HepG2 (cell line): ENCODE measurements around the gene POLDIP3. TPM values are rescaled to one million over a fixed set of nuclear protein-coding genes. Genes with fewer than 3 reads are reported as not detected.

ENCODE experiments used
- ATF1 ChIP-seq: IDR thresholded peaks from 2 replicates; pipeline ENCODE4 v1.6.1; 2016; ENCODE audit warnings: mild to moderate bottlenecking, control low read depth
- FOXO1 ChIP-seq: sonication (generic); formaldehyde crosslinking; IDR thresholded peaks from 2 replicates; pipeline ENCODE4 v1.4.0; 2020; ENCODE audit warnings: missing genetic modification reagents
- HNRNPK ChIP-seq: fragments of 200-400 bp; formaldehyde crosslinking; IDR thresholded peaks from 2 replicates; pipeline ENCODE4 v1.6.1; 2018; ENCODE audit warnings: low read length, low read depth, moderate library complexity, mild to moderate bottlenecking; ENCODE audit not compliant: poor library complexity, severe bottlenecking
- IKZF4 ChIP-seq: sonication (generic); formaldehyde crosslinking; IDR thresholded peaks from 2 replicates; pipeline ENCODE4 v1.5.1; 2020; ENCODE audit warnings: borderline replicate concordance, mild to moderate bottlenecking, low read depth, missing genetic modification reagents; ENCODE audit errors: not compliant biosample characterization
- KAT7 ChIP-seq: IDR thresholded peaks from 2 replicates; pipeline ENCODE4 v1.6.1; 2018; ENCODE audit warnings: borderline replicate concordance, missing compliant biosample characterization
- KDM5B ChIP-seq: sonication (generic); formaldehyde crosslinking; IDR thresholded peaks from 2 replicates; pipeline ENCODE4 v1.4.0; 2020; ENCODE audit warnings: missing genetic modification reagents, mild to moderate bottlenecking, borderline replicate concordance
- MTA3 ChIP-seq: sonication (generic); formaldehyde crosslinking; IDR thresholded peaks from 2 replicates; pipeline ENCODE4 v1.4.0; 2020; ENCODE audit warnings: missing genetic modification reagents
- MZF1 ChIP-seq: sonication (generic); formaldehyde crosslinking; IDR thresholded peaks from 2 replicates; pipeline ENCODE4 v1.8.1; 2023; ENCODE audit warnings: mild to moderate bottlenecking, missing genetic modification reagents, borderline replicate concordance
- NR2F1 ChIP-seq, 2 experiments: fragments of 450-650 bp in 1 of 2; formaldehyde crosslinking in 1 of 2; IDR thresholded peaks; 2 replicates each; pipeline versions ENCODE4 v1.5.0 to v1.6.1; 2016 to 2020; ENCODE audit warnings: mild to moderate bottlenecking in 1 of 2, missing compliant biosample characterization in 1 of 2, missing genetic modification reagents in 1 of 2, moderate library complexity in 1 of 2
- SKI ChIP-seq: fragments of 450-650 bp; IDR thresholded peaks from one replicate; pipeline ENCODE4 v1.6.1; 2018; ENCODE audit warnings: mild to moderate bottlenecking; ENCODE audit not compliant: partially characterized antibody
- SOX5 ChIP-seq: IDR thresholded peaks from 2 replicates; pipeline ENCODE4 v1.6.1; 2016; ENCODE audit warnings: borderline replicate concordance
- YEATS4 ChIP-seq: sonication (generic); formaldehyde crosslinking; IDR thresholded peaks from 2 replicates; pipeline ENCODE4 v1.4.0; 2020; ENCODE audit warnings: missing genetic modification reagents, borderline replicate concordance
- ZNF160 ChIP-seq: sonication (generic); formaldehyde crosslinking; IDR thresholded peaks from 2 replicates; pipeline ENCODE4 v1.8.0; 2022; ENCODE audit warnings: mild to moderate bottlenecking, inconsistent platforms, missing genetic modification reagents
- ZNF17 ChIP-seq: sonication (generic); formaldehyde crosslinking; IDR thresholded peaks from 2 replicates; pipeline ENCODE4 v1.5.0; 2020; ENCODE audit warnings: mild to moderate bottlenecking, missing genetic modification reagents
- ZNF264 ChIP-seq: sonication (generic); formaldehyde crosslinking; IDR thresholded peaks from 2 replicates; pipeline ENCODE4 v1.4.0; 2020; ENCODE audit warnings: missing genetic modification reagents
- ZNF282 ChIP-seq: fragments of 450-650 bp; IDR thresholded peaks from 2 replicates; pipeline ENCODE4 v1.6.1; 2018; ENCODE audit not compliant: partially characterized antibody
- ZNF333 ChIP-seq: sonication (generic); formaldehyde crosslinking; IDR thresholded peaks from 2 replicates; pipeline ENCODE4 v1.4.0; 2020; ENCODE audit warnings: mild to moderate bottlenecking, missing genetic modification reagents, borderline replicate concordance
- ZNF354B ChIP-seq: sonication (generic); formaldehyde crosslinking; IDR thresholded peaks from 2 replicates; pipeline ENCODE4 v1.8.0; 2022; ENCODE audit warnings: mild to moderate bottlenecking, missing genetic modification reagents
- ZNF616 ChIP-seq: sonication (generic); formaldehyde crosslinking; IDR thresholded peaks from 2 replicates; pipeline ENCODE4 v1.5.0; 2020; ENCODE audit warnings: low read depth, mild to moderate bottlenecking, missing genetic modification reagents
- ZNF644 ChIP-seq: IDR thresholded peaks from 2 replicates; pipeline ENCODE4 v1.6.1; 2016; ENCODE audit warnings: low read depth
- ZNF782 ChIP-seq: sonication (generic); formaldehyde crosslinking; IDR thresholded peaks from 2 replicates; pipeline ENCODE4 v1.4.0; 2020; ENCODE audit warnings: missing genetic modification reagents, mild to moderate bottlenecking, borderline replicate concordance
- polyA plus RNA-seq, 8 experiments: library from polyadenylated mRNA; depleted of rRNA in 3 of 8; stranded (reverse) in 7 of 8; unstranded in 1 of 8; fragments of >200 nt; fragmentation: Illumina TruSeq in 4 of 8; extraction: Trizol in 4 of 8; gene quantifications; 2 replicates each; pipeline versions ENCODE4 v1.2.1 to v1.2.3, GENCODE V29; 2011 to 2016; ENCODE audit warnings: low read depth in 4 of 8, missing spikeins in 1 of 8, mixed read lengths in 1 of 8; ENCODE audit not compliant: insufficient read depth in 1 of 8
- total RNA-seq, 5 experiments: library from RNA; depleted of rRNA; stranded (reverse); fragments of >200 nt; fragmentation: Illumina TruSeq; extraction: Trizol; gene quantifications; 2 replicates each; pipeline ENCODE4 v1.2.3, GENCODE V29; 2016; ENCODE audit warnings: low read depth in 1 of 5
- TF ChIP-seq, protein P1 (sequence below): conservative IDR thresholded peaks from 2 replicates; pipeline ENCODE4 v1.6.1; 2018; ENCODE audit warnings: missing genetic modification reagents
- TF ChIP-seq, protein P2 (sequence below): sonication (generic); formaldehyde crosslinking; IDR thresholded peaks from 2 replicates; pipeline ENCODE4 v1.4.0; 2020; ENCODE audit warnings: missing genetic modification reagents
- TF ChIP-seq, protein P3 (sequence below): sonication (generic); formaldehyde crosslinking; IDR thresholded peaks from 2 replicates; pipeline ENCODE4 v1.8.0; 2022; ENCODE audit warnings: mild to moderate bottlenecking, missing genetic modification reagents
- TF ChIP-seq, protein P4 (sequence below): sonication (generic); IDR thresholded peaks from 2 replicates; pipeline ENCODE4 v1.6.1; 2016; ENCODE audit warnings: low read depth, borderline replicate concordance

Gene POLDIP3
- total and polyA plus RNA-seq, 2 of the 13 experiments (the other 11 are each of a cell fraction or from before 2014, with no cell fraction given) = 45.8 to 47.4 TPM

DNA sequence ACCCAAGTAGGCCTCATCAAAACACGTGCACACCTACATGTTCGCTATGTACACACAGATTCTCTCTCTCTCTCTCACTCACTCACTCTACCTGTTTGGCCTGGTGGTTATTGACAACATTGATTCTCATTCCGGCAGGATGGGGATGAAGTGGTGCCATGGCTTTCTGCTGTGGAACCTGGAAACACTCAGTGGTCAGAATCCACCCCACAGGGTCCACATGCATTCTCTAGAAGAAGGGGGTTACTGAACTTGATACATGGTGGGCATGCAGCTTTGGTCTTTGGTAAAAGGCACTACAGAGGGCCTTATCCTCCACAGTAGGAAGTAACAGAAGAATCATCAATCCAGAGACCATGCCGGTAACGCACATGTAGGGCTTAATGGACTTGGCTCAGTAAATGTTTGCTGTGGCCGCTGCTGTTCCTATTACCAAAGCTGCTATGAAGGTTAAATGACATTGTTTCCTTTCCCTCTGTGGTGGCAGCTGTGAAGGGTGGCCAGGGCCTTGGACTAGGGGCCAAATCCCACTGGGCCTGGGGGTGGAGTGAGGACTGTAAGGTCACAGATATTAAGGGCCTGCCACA, 12.7 kb downstream of the POLDIP3 start (continued):
- TF ChIP-seq, protein P1, sequence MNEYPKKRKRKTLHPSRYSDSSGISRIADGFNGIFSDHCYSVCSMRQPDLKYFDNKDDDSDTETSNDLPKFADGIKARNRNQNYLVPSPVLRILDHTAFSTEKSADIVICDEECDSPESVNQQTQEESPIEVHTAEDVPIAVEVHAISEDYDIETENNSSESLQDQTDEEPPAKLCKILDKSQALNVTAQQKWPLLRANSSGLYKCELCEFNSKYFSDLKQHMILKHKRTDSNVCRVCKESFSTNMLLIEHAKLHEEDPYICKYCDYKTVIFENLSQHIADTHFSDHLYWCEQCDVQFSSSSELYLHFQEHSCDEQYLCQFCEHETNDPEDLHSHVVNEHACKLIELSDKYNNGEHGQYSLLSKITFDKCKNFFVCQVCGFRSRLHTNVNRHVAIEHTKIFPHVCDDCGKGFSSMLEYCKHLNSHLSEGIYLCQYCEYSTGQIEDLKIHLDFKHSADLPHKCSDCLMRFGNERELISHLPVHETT (CRISPR knock-in tag) = no peak
- TF ChIP-seq, protein P2, sequence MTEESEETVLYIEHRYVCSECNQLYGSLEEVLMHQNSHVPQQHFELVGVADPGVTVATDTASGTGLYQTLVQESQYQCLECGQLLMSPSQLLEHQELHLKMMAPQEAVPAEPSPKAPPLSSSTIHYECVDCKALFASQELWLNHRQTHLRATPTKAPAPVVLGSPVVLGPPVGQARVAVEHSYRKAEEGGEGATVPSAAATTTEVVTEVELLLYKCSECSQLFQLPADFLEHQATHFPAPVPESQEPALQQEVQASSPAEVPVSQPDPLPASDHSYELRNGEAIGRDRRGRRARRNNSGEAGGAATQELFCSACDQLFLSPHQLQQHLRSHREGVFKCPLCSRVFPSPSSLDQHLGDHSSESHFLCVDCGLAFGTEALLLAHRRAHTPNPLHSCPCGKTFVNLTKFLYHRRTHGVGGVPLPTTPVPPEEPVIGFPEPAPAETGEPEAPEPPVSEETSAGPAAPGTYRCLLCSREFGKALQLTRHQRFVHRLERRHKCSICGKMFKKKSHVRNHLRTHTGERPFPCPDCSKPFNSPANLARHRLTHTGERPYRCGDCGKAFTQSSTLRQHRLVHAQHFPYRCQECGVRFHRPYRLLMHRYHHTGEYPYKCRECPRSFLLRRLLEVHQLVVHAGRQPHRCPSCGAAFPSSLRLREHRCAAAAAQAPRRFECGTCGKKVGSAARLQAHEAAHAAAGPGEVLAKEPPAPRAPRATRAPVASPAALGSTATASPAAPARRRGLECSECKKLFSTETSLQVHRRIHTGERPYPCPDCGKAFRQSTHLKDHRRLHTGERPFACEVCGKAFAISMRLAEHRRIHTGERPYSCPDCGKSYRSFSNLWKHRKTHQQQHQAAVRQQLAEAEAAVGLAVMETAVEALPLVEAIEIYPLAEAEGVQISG (CRISPR knock-in tag) = peak; percentile 58; the same call in 1 of the 2 replicates
- TF ChIP-seq FOXO1 (CRISPR knock-in tag) (peak; percentile 68; the same call in 1 of the 2 replicates), MZF1 (CRISPR knock-in tag) (no peak), ZNF333 (CRISPR knock-in tag) (no peak), ZNF160 (CRISPR knock-in tag) (no peak), ZNF264 (CRISPR knock-in tag) (peak; percentile 96), YEATS4 (CRISPR knock-in tag) (peak; percentile 72; the same call in 1 of the 2 replicates), ZNF282 (no peak), NR2F1 (CRISPR knock-in tag; IDR thresholded peaks at IDR 0.05) (peak in 1 of 2 experiments; percentile 47; a peak in 1 of 4 replicates), ZNF616 (CRISPR knock-in tag) (no peak), KAT7 (CRISPR knock-in tag) (no peak), HNRNPK (no peak), ZNF782 (CRISPR knock-in tag) (no peak), IKZF4 (CRISPR knock-in tag) (no peak), KDM5B (CRISPR knock-in tag) (no peak), ZNF354B (CRISPR knock-in tag) (0 out of 2 replicates have a peak, but pooled peaks have one; percentile 55), SKI (no peak), ATF1 (no peak), ZNF17 (CRISPR knock-in tag) (no peak), ZNF644 (CRISPR knock-in tag) (0 out of 2 replicates have a peak, but pooled peaks have one; percentile 21), MTA3 (CRISPR knock-in tag) (no peak), SOX5 (peak; percentile 74)
- TF ChIP-seq, protein P3, sequence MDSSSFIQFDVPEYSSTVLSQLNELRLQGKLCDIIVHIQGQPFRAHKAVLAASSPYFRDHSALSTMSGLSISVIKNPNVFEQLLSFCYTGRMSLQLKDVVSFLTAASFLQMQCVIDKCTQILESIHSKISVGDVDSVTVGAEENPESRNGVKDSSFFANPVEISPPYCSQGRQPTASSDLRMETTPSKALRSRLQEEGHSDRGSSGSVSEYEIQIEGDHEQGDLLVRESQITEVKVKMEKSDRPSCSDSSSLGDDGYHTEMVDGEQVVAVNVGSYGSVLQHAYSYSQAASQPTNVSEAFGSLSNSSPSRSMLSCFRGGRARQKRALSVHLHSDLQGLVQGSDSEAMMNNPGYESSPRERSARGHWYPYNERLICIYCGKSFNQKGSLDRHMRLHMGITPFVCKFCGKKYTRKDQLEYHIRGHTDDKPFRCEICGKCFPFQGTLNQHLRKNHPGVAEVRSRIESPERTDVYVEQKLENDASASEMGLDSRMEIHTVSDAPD = peak; percentile 81
- TF ChIP-seq, protein P4, sequence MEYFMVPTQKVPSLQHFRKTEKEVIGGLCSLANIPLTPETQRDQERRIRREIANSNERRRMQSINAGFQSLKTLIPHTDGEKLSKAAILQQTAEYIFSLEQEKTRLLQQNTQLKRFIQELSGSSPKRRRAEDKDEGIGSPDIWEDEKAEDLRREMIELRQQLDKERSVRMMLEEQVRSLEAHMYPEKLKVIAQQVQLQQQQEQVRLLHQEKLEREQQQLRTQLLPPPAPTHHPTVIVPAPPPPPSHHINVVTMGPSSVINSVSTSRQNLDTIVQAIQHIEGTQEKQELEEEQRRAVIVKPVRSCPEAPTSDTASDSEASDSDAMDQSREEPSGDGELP = peak; percentile 79
